SK-N-SH (cell line): ENCODE data around the gene KNSTRN. TPM values are rescaled to one million over a fixed set of nuclear protein-coding genes. Genes with fewer than 3 reads are reported as not detected.

Experiments used
- CTCF ChIA-PET: fragments of 300-600, 350-600 bp; formaldehyde crosslinking; extraction: SDS; loops from one replicate; lab custom pipeline; 2021; lab: Yijun Ruan, JAX
- POLR2A ChIA-PET: fragments of 350-600 bp; sonication (Branson Sonifier 250); formaldehyde crosslinking; extraction: SDS; loops from one replicate; lab custom pipeline; 2020; ENCODE audit warnings: antibody characterized with exemption, inconsistent platforms; lab: Yijun Ruan, JAX
- DNase-seq: peaks from one replicate; pipeline ENCODE4 v3.0.0; 2012
- H2AFZ ChIP-seq: fragments of 200-600 bp; sonication (generic); 2 replicates; pipeline ENCODE4 v1.8.1; 2016; ENCODE audit warnings: antibody characterized with exemption, mild to moderate bottlenecking, low read depth
- H3F3A ChIP-seq: fragments of 200-600 bp; sonication (generic); replicated peaks from 2 replicates; pipeline ENCODE3; 2016; ENCODE audit warnings: antibody characterized with exemption, mild to moderate bottlenecking; ENCODE audit not compliant: insufficient read depth
- H3K27ac ChIP-seq, 2 experiments: fragments of 200-500 bp in 1 of 2; fragments of 200-600 bp in 1 of 2; sonication (Bioruptor generic) in 1 of 2; sonication (generic), shearing (Covaris generic) in 1 of 2; 2 replicates each; pipeline versions ENCODE4 v1.5.1 to v1.6.1; 2014 to 2016; ENCODE audit warnings: low read depth in 2 of 2, inconsistent platforms in 1 of 2, low read length in 1 of 2, mild to moderate bottlenecking in 1 of 2, mixed read lengths in 1 of 2
- H3K27me3 ChIP-seq: fragments of 200-600 bp; sonication (generic), shearing (Covaris generic); 2 replicates; pipeline ENCODE4 v1.6.1; 2016; ENCODE audit warnings: mixed run types; ENCODE audit not compliant: insufficient read depth
- H3K36me3 ChIP-seq, 2 experiments: fragments of 200-500 bp in 1 of 2; fragments of 200-600 bp in 1 of 2; sonication (Bioruptor generic) in 1 of 2; sonication (generic) in 1 of 2; replicated peaks in 1 of 2; 2 replicates each; pipeline versions ENCODE3 to v1.5.1; 2014 to 2016; ENCODE audit warnings: low read length in 1 of 2, mild to moderate bottlenecking in 1 of 2; ENCODE audit not compliant: insufficient read depth in 2 of 2, control insufficient read depth in 1 of 2
- H3K4me1 ChIP-seq, 2 experiments: fragments of 200-500 bp in 1 of 2; fragments of 200-600 bp in 1 of 2; sonication (Bioruptor generic) in 1 of 2; sonication (generic), shearing (Covaris generic) in 1 of 2; 2 replicates each; pipeline versions ENCODE4 v1.5.1 to v1.6.1; 2014 to 2016; ENCODE audit warnings: low read depth in 1 of 2, low read length in 1 of 2, mixed run types in 1 of 2; ENCODE audit not compliant: insufficient read depth in 2 of 2, control insufficient read depth in 1 of 2
- H3K4me2 ChIP-seq: fragments of 200-600 bp; sonication (generic), shearing (Covaris generic); 2 replicates; pipeline ENCODE4 v1.6.1; 2017; ENCODE audit warnings: mixed run types
- H3K4me3 ChIP-seq, 2 experiments: fragments of 200-500 bp in 1 of 2; fragments of 200-600 bp in 1 of 2; sonication (Bioruptor generic) in 1 of 2; sonication (generic), shearing (Covaris generic) in 1 of 2; 2 replicates each; pipeline versions ENCODE4 v1.5.1 to v1.8.1; 2014 to 2016; ENCODE audit warnings: low read depth in 2 of 2, inconsistent platforms in 1 of 2, low read length in 1 of 2, mild to moderate bottlenecking in 1 of 2, mixed read lengths in 1 of 2, moderate library complexity in 1 of 2
- H3K79me2 ChIP-seq: fragments of 200-600 bp; sonication (generic); 2 replicates; pipeline ENCODE4 v1.8.1; 2017; ENCODE audit warnings: mild to moderate bottlenecking; ENCODE audit not compliant: insufficient read depth
- H3K9ac ChIP-seq: fragments of 200-600 bp; sonication (generic); 2 replicates; pipeline ENCODE4 v1.6.1; 2017; ENCODE audit warnings: mixed run types
- H3K9me2 ChIP-seq: fragments of 200-600 bp; sonication (generic); 2 replicates; pipeline ENCODE4 v1.6.1; 2017; ENCODE audit warnings: mixed run types
- H3K9me3 ChIP-seq: fragments of 200-600 bp; sonication (generic); 2 replicates; pipeline ENCODE4 v1.6.1; 2017; ENCODE audit warnings: mixed run types, mild to moderate bottlenecking, moderate library complexity
- H4K20me1 ChIP-seq: fragments of 200-600 bp; sonication (generic); 2 replicates; pipeline ENCODE4 v1.6.1; 2017; ENCODE audit warnings: mild to moderate bottlenecking, mixed run types; ENCODE audit not compliant: insufficient read depth
- CHD2 ChIP-seq: fragments of 150-350 bp; IDR thresholded peaks from 2 replicates; pipeline ENCODE4 v1.6.1; 2018; ENCODE audit warnings: low read length; ENCODE audit not compliant: partially characterized antibody
- FOSL2 ChIP-seq: IDR thresholded peaks from 2 replicates; pipeline ENCODE4 v1.4.0; 2012; ENCODE audit warnings: low read depth, mild to moderate bottlenecking, moderate library complexity, borderline replicate concordance
- FOXJ3 ChIP-seq: sonication (generic); formaldehyde crosslinking; IDR thresholded peaks from 2 replicates; pipeline ENCODE4 v1.5.1; 2020; ENCODE audit warnings: mild to moderate bottlenecking, missing genetic modification reagents
- GABPA ChIP-seq: IDR thresholded peaks from 2 replicates; pipeline ENCODE4 v1.4.0; 2012; ENCODE audit warnings: low read depth, mild to moderate bottlenecking
- GATA2 ChIP-seq: sonication (generic); formaldehyde crosslinking; IDR thresholded peaks from 2 replicates; pipeline ENCODE4 v1.5.0; 2020; ENCODE audit warnings: mild to moderate bottlenecking, missing genetic modification reagents
- JUND ChIP-seq: IDR thresholded peaks from 2 replicates; pipeline ENCODE4 v1.4.0; 2012
- MXI1 ChIP-seq: IDR thresholded peaks from 2 replicates; pipeline ENCODE4 v1.6.1; 2012; ENCODE audit warnings: mild to moderate bottlenecking, low read depth, low read length, improper control_type of control experiment
- RCOR1 ChIP-seq: fragments of 150-350 bp; IDR thresholded peaks from 2 replicates; pipeline ENCODE4 v1.6.1; 2017; ENCODE audit warnings: antibody characterized with exemption, low read length
- RFX5 ChIP-seq: IDR thresholded peaks from 2 replicates; pipeline ENCODE4 v1.6.1; 2012; ENCODE audit warnings: mild to moderate bottlenecking, improper control_type of control experiment, low read length
- RXRA ChIP-seq: IDR thresholded peaks from 2 replicates; pipeline ENCODE4 v1.4.0; 2012; ENCODE audit warnings: low read depth, mild to moderate bottlenecking, borderline replicate concordance
- TCF12 ChIP-seq: IDR thresholded peaks from 2 replicates; pipeline ENCODE4 v1.4.0; 2012
- TEAD4 ChIP-seq: IDR thresholded peaks from 2 replicates; pipeline ENCODE4 v1.4.0; 2012; ENCODE audit warnings: mild to moderate bottlenecking, borderline replicate concordance; ENCODE audit not compliant: insufficient read depth
- YY1 ChIP-seq: IDR thresholded peaks from 2 replicates; pipeline ENCODE4 v1.4.0; 2012; ENCODE audit warnings: low read depth, mild to moderate bottlenecking
- WGBS: methylation state at CpG from one replicate; pipeline ENCODE4 v1.1.6; 2017; ENCODE audit warnings: low lambda C conversion rate; 5-methylcytosine and 5-hydroxymethylcytosine counted together
- polyA plus RNA-seq, 3 experiments: library from polyadenylated mRNA; depleted of rRNA; stranded (reverse); fragments of >200 nt; gene quantifications; 2 replicates each; pipeline ENCODE4 v1.2.3, GENCODE V29; 2012
- TF ChIP-seq, protein P1 (sequence below): IDR thresholded peaks from 2 replicates; pipeline ENCODE4 v1.6.1; 2012; ENCODE audit warnings: mild to moderate bottlenecking, low read depth, low read length, moderate library complexity
- TF ChIP-seq, protein P2 (sequence below): fragments of 200-600 bp; sonication (generic); IDR thresholded peaks from 2 replicates; pipeline ENCODE4 v1.6.1; 2017; ENCODE audit warnings: antibody characterized with exemption, mild to moderate bottlenecking, moderate library complexity
- TF ChIP-seq, protein P3 (sequence below): fragments of 150-350 bp; IDR thresholded peaks from 2 replicates; pipeline ENCODE4 v1.6.1; 2016; ENCODE audit warnings: mild to moderate bottlenecking, low read depth, low read length
- TF ChIP-seq, protein P4 (sequence below): IDR thresholded peaks from 2 replicates; pipeline ENCODE4 v1.4.0; 2012; ENCODE audit warnings: low read depth

The KNSTRN gene
- polyA plus RNA-seq, 1 of the 3 experiments (the other 2 are of a cell fraction) = 25.5 TPM

DNA sequence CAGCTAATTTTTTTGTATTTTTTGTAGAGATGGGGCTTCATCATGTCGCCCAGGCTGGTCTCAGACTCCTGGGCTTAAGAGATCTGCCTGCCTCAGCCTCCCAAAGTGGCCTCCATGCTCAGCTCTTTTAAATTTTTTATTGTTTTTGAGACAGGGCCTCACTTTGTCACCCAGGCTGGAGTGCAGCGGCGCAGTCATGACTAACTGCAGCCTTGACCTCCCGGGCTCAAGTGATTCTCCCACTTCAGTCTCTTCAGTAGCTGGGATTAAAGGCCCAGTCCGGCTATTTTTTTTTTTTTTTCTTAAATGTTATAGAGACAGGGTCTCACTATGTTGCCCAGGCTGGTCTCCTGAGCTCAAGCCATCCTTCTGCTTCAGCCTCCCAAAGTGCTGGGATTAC, 43.2 kb downstream of the KNSTRN start:
- TF ChIP-seq RCOR1 (no peak), RXRA (no peak), TCF12 (no peak), FOXJ3 (no peak), GATA2 (no peak), YY1 (no peak)
- TF ChIP-seq, protein P1, sequence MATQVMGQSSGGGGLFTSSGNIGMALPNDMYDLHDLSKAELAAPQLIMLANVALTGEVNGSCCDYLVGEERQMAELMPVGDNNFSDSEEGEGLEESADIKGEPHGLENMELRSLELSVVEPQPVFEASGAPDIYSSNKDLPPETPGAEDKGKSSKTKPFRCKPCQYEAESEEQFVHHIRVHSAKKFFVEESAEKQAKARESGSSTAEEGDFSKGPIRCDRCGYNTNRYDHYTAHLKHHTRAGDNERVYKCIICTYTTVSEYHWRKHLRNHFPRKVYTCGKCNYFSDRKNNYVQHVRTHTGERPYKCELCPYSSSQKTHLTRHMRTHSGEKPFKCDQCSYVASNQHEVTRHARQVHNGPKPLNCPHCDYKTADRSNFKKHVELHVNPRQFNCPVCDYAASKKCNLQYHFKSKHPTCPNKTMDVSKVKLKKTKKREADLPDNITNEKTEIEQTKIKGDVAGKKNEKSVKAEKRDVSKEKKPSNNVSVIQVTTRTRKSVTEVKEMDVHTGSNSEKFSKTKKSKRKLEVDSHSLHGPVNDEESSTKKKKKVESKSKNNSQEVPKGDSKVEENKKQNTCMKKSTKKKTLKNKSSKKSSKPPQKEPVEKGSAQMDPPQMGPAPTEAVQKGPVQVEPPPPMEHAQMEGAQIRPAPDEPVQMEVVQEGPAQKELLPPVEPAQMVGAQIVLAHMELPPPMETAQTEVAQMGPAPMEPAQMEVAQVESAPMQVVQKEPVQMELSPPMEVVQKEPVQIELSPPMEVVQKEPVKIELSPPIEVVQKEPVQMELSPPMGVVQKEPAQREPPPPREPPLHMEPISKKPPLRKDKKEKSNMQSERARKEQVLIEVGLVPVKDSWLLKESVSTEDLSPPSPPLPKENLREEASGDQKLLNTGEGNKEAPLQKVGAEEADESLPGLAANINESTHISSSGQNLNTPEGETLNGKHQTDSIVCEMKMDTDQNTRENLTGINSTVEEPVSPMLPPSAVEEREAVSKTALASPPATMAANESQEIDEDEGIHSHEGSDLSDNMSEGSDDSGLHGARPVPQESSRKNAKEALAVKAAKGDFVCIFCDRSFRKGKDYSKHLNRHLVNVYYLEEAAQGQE = no peak
- TF ChIP-seq, protein P2, sequence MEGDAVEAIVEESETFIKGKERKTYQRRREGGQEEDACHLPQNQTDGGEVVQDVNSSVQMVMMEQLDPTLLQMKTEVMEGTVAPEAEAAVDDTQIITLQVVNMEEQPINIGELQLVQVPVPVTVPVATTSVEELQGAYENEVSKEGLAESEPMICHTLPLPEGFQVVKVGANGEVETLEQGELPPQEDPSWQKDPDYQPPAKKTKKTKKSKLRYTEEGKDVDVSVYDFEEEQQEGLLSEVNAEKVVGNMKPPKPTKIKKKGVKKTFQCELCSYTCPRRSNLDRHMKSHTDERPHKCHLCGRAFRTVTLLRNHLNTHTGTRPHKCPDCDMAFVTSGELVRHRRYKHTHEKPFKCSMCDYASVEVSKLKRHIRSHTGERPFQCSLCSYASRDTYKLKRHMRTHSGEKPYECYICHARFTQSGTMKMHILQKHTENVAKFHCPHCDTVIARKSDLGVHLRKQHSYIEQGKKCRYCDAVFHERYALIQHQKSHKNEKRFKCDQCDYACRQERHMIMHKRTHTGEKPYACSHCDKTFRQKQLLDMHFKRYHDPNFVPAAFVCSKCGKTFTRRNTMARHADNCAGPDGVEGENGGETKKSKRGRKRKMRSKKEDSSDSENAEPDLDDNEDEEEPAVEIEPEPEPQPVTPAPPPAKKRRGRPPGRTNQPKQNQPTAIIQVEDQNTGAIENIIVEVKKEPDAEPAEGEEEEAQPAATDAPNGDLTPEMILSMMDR = no peak
- TF ChIP-seq, protein P3, sequence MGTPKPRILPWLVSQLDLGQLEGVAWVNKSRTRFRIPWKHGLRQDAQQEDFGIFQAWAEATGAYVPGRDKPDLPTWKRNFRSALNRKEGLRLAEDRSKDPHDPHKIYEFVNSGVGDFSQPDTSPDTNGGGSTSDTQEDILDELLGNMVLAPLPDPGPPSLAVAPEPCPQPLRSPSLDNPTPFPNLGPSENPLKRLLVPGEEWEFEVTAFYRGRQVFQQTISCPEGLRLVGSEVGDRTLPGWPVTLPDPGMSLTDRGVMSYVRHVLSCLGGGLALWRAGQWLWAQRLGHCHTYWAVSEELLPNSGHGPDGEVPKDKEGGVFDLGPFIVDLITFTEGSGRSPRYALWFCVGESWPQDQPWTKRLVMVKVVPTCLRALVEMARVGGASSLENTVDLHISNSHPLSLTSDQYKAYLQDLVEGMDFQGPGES = no peak
- peaks cover 8% of the 10 kb centered on the region for H3F3A ChIP-seq
- no peaks in the 10 kb centered on the region for H3K9me3 ChIP-seq
- H3K79me2 ChIP-seq = no peaks in the 10 kb centered on the region
- 86% methylated on average over 5 of the region's 5 CpGs for WGBS
- no peak overlapping the region for H3K4me2 ChIP-seq
- H4K20me1 ChIP-seq = no peaks in the 10 kb centered on the region
- peaks cover 0 to 12% of the 10 kb centered on the region in 2 experiments; a peak in 1 of 4 replicates for H3K4me1 ChIP-seq
- H3K9ac ChIP-seq = no peak overlapping the region
- ChIA-PET CTCF (interaction anchor here (1.4 to 16.9 kb wide), 4 partner anchors 16 to 146 kb away, joined by 5 to 299 read pairs (median 40); partner anchors contain the start of genes BAHD1, CCDC9B and INAFM2), POLR2A (no interaction called here)
- H2AFZ ChIP-seq = no peak overlapping the region
- no peaks in the 10 kb centered on the region for H3K36me3 ChIP-seq
- no peak for DNase-seq
- no peak overlapping the region for H3K27ac ChIP-seq
- H3K9me2 ChIP-seq = no peaks in the 10 kb centered on the region
- H3K27me3 ChIP-seq = no peaks in the 10 kb centered on the region
- H3K4me3 ChIP-seq = no peak overlapping the region

DNA sequence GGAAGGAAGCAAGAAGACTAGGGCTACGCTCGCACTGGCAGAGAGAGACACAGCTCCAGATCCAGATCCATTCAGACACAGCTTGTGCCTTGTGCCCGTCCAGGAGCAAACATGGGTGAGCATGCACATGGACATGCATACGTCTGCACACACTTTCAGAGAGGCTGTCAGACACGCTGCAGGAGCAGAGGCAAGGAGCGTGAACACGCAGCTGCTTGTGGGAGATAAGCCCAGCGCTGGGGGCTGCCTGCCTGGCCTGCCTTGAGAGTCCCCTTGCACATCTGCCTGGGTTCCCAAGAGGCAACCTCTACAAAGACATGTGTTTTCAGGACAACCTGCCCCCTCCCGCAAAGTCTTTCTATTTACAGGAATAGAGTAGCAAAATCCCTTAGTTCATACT, 44.7 kb downstream of the KNSTRN start:
- TF ChIP-seq RFX5 = no peak
- TF ChIP-seq CHD2 = no peak
- TF ChIP-seq, protein P4, sequence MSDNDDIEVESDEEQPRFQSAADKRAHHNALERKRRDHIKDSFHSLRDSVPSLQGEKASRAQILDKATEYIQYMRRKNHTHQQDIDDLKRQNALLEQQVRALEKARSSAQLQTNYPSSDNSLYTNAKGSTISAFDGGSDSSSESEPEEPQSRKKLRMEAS = no peak
- TF ChIP-seq GATA2 = no peak
- TF ChIP-seq MXI1 = no peak
- no peak for TF ChIP-seq FOSL2
- no peak for TF ChIP-seq GABPA
- TF ChIP-seq TEAD4 = no peak
- TF ChIP-seq JUND = no peak
- Histone ChIP-seq H2AFZ (no peak overlapping the region), H3K9ac (no peak overlapping the region), H3K4me3 (no peak overlapping the region), H3K27me3 (no peaks in the 10 kb centered on the region), H4K20me1 (no peaks in the 10 kb centered on the region), H3K79me2 (no peaks in the 10 kb centered on the region), H3K4me2 (no peak overlapping the region), H3K9me2 (no peaks in the 10 kb centered on the region), H3K36me3 (no peaks in the 10 kb centered on the region), H3K9me3 (no peaks in the 10 kb centered on the region), H3K4me1 (no peaks in the 10 kb centered on the region; a peak in 1 of 4 replicates), H3K27ac (no peak overlapping the region), H3F3A (no peaks in the 10 kb centered on the region)
- DNase-seq = no peak
- WGBS = 100% methylated on average over 1 of the region's 9 CpGs
- ChIA-PET CTCF (interaction anchor here (1.0 to 16.9 kb wide), 3 partner anchors 59 to 106 kb away, joined by 3 to 299 read pairs (median 75); partner anchors contain the start of genes CCDC9B and INAFM2), POLR2A (no interaction called here)
